Right cardiac atrium (tissue), 5 donors: ENCODE results near the gene AGBL4. TPM values are rescaled to one million over a fixed set of nuclear protein-coding genes. Genes with fewer than 3 reads are reported as not detected.

Source experiments
- ATAC-seq, 2 donors: fragments of 200-7000 bp; cut with Tn5 transposase; one replicate each; pipeline versions ENCODE4 v1.8.0 to v1.9.1; 2020; ENCODE audit warnings: moderate library complexity in 2 of 2, mild to moderate bottlenecking in 1 of 2
- DNase-seq, 3 donors: peaks; one replicate each; pipeline ENCODE4 v3.0.0-alpha.2; 2020
- H3K27ac ChIP-seq: one replicate; pipeline ENCODE4 v1.5.1; 2013; ENCODE audit warnings: mild to moderate bottlenecking, low read length, control low read depth, moderate library complexity
- H3K27me3 ChIP-seq: one replicate; pipeline ENCODE4 v1.6.1; 2013; ENCODE audit not compliant: control insufficient read depth, insufficient read depth
- H3K4me1 ChIP-seq: one replicate; pipeline ENCODE4 v1.6.1; 2013; ENCODE audit warnings: low read length; ENCODE audit not compliant: control insufficient read depth, insufficient read depth
- H3K4me3 ChIP-seq: one replicate; pipeline ENCODE4 v1.5.1; 2013; ENCODE audit warnings: low read length, control low read depth
- H3K9me3 ChIP-seq: one replicate; pipeline ENCODE4 v1.6.1; 2013; ENCODE audit warnings: low read length; ENCODE audit not compliant: control insufficient read depth
- WGBS: extraction: QIAGEN DNeasy Blood & Tissue Kit; methylation state at CpG from one replicate; pipeline ENCODE4 v1.1.7; 2013; 5-methylcytosine and 5-hydroxymethylcytosine counted together
- intact Hi-C, 4 donors: fragments of 100-400 bp; cut with DNase I; formaldehyde crosslinking; loops; one replicate each; pipeline versions ENCODE4 v1.11.0 to v1.14.0; 2022 to 2023
- polyA plus RNA-seq: library from polyadenylated mRNA; stranded (reverse); fragments of 200-250 nt; gene quantifications from one replicate; pipeline ENCODE4 v1.2.3, GENCODE V29; 2013
- total RNA-seq, 4 donors: library from RNA; stranded (reverse); fragmentation: NEBNext Ultra II Directional; extraction: Animal tissue kit (Norgen Biotek cat#: 25700); gene quantifications; one replicate each; pipeline ENCODE4 v1.2.1, GENCODE V29; 2021
- donor health status: healthy with polysubstance abuse.
- donor health status: DM: no; HTN: yes; CAD: no.
- donor health status: DM: no; HTN: no; CAD: no.
- donor health status: DM: no; HTN: yes; CAD: no; lungs with severe emphysema.
- donor health status: DM: yes; HTN: yes; CAD: no.

AGBL4 gene
- total and polyA plus RNA-seq, 5 donors = 1.1 to 4.3 (median 4.0) TPM

DNA sequence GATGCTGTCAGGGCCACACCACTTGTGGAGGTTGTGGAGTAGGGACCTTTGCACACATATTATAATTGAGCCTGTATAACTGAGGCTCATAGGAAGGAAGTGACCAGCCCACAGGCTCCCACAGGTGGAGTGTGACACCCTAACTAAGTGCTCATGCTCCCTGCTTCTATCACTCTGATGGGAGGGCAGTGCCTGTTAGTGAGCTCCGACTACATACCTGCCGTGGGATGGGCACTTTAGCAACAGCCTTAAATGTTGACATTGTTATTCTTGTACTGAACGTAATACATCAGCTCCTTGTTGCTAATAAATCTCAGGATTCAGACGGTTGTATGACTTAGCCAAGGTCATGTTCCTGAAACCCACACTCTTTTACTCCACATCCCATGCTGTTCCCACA is 1305.0 kb downstream of the AGBL4 start:
- Histone ChIP-seq H3K4me1 (no peaks in the 10 kb centered on the region), H3K27ac (no peak overlapping the region), H3K9me3 (no peaks in the 10 kb centered on the region), H3K27me3 (no peaks in the 10 kb centered on the region), H3K4me3 (no peak overlapping the region)
- ATAC-seq (no peak), DNase-seq (no peak)
- whole genome bisulfite sequencing = 78% methylated on average over 4 of the region's 4 CpGs
- intact Hi-C loops = no loop called here

DNA sequence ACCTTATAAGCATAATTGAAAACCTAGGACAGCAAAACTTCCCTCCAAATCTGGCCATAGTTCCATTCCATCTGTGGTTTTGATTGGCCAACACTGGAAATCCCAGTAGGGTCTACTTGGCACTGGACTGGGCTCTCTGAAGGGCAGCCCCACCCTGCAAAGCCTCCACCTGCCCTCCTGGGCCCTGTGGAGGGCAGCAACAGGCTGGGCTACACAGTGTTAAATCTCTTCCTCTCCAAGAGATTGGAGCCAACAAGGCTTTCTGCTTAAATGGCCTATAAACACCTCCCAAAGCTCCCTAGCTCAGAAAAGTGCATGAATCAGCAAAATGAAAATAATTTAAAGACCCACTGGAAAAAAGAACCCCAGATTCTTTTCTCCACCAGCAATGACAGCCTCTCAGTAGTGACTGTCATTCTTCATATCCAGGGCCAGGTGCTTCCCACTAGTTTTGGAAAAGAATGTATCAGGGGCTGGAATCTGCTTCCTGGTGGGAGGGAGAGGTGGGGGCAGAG is 1305.6 kb downstream of the AGBL4 start:
- no peak overlapping the region for H3K4me3 ChIP-seq
- intact Hi-C loops = no loop called here
- no peaks in the 10 kb centered on the region for H3K27me3 ChIP-seq
- no peak for ATAC-seq
- no peaks in the 10 kb centered on the region for H3K4me1 ChIP-seq
- H3K27ac ChIP-seq = no peak overlapping the region
- DNase-seq = no peak
- no peaks in the 10 kb centered on the region for H3K9me3 ChIP-seq

DNA sequence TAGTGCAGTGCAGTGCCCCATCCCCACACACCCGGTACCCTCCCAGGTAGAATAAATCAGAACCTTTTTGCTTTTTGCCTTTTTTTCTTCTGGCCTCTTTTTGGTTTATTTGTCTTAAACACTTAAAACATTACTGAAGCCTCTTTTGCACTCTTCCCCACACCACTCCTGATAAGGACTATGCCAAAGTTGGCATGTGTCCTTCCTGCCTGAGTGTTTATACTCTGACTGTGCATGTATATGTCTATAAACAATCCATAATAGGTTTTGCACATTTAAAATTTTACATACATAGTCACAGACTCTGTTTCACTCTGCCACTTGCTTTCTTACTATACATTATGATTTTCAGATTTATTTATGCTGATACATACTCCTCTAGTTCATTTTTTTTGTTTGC is 1306.7 kb downstream of the AGBL4 start:
- DNase-seq (no peak), ATAC-seq (no peak)
- intact Hi-C loops = no loop called here
- Histone ChIP-seq H3K4me3 (no peak overlapping the region), H3K4me1 (no peaks in the 10 kb centered on the region), H3K27ac (no peak overlapping the region), H3K27me3 (no peaks in the 10 kb centered on the region), H3K9me3 (no peaks in the 10 kb centered on the region)
- 84% methylated on average over 1 of the region's 1 CpG for WGBS

DNA sequence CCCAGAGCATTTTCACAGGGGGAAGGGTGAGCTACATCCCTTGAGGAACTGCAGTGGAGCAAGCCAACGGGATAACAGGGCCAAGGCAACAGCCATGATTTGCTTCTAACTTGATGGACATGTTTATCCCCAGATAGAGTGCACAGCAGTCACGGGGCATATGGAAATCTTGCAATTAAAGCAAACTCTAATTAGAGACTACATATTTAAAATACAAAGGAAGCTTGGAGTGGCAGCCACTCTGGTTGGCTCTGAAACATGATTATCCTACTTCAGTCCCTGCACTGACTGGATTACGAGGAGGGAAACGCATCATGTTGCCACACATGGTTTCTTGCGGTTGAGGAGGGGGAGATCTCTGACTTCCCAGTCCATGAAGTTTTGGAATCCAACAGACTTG is 1307.8 kb downstream of the AGBL4 start:
- WGBS = 85% methylated on average over 5 of the region's 5 CpGs
- no peak for DNase-seq
- H3K4me1 ChIP-seq = no peaks in the 10 kb centered on the region
- no peak overlapping the region for H3K27ac ChIP-seq
- H3K27me3 ChIP-seq = no peaks in the 10 kb centered on the region
- H3K4me3 ChIP-seq = no peak overlapping the region
- no peak for ATAC-seq
- intact Hi-C loops = no loop called here
- no peaks in the 10 kb centered on the region for H3K9me3 ChIP-seq

DNA sequence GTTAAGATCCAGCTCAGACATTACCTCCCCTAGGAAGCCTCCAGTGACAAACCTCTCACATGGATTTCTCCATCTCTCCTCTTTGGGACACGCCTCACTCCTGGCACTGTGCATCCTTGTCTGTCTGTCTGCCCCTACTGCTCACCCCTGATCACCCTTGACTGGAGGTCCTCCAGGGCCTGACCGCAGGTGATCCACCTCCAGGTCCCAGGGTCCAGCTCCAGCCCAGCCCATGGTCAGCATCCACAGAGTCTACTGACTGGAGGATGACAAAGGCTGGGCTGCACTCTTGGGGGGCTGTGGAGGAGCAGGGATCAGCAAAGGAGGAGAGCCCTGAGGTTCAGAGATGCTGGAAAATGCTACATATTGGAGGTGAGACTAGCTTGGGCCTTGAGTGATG is 1312.8 kb downstream of the AGBL4 start:
- no peaks in the 10 kb centered on the region for H3K9me3 ChIP-seq
- intact Hi-C loops = no loop called here
- no peak overlapping the region for H3K27ac ChIP-seq
- H3K27me3 ChIP-seq = no peaks in the 10 kb centered on the region
- WGBS = 99% methylated on average over 2 of the region's 2 CpGs
- H3K4me3 ChIP-seq = no peak overlapping the region
- DNase-seq = no peak
- ATAC-seq = no peak
- no peaks in the 10 kb centered on the region for H3K4me1 ChIP-seq

DNA sequence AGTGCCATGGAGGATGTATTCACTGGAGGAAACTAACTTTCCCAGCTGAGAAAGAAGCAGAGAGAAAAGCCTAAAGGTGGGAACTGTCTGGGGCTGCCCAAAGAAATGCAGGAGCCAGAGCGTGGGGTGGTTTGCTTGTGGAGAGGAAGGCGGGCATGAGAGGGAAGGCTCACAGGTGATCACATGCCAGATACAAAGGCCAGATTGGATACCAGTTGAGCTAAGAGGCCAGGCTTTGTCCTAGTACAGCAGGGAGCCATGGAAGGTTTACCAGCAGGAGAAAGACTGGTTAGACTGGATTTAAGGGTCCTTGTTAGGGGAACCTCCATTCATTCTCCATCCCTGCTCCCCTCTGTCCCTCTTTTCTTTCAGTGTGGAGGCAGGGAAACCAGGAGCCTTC is 1313.4 kb downstream of the AGBL4 start:
- no peaks in the 10 kb centered on the region for H3K27me3 ChIP-seq
- DNase-seq (no peak), ATAC-seq (no peak)
- H3K27ac ChIP-seq = no peak overlapping the region
- H3K4me3 ChIP-seq = no peak overlapping the region
- no peaks in the 10 kb centered on the region for H3K9me3 ChIP-seq
- intact Hi-C loops = no loop called here
- no peaks in the 10 kb centered on the region for H3K4me1 ChIP-seq
- 91% methylated on average over 2 of the region's 2 CpGs for WGBS

DNA sequence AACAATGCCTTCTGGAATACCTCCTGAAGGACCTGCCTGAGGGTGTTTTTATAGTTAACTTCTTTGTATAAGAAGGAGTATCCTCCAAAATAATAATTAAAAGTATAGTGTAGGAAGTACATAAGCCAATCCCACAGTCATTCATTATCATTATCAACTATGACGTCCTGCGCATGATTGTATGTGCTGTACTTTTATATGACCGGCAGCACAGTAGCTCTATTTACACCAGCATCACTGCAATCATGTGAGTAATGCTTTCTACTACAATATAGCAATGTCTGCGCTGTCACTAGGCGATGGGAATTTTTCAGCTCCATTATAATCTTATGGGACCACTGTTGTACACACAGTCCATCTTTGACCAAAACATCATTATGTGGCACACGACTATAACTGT is 1319.0 kb downstream of the AGBL4 start:
- no peak overlapping the region for H3K4me3 ChIP-seq
- intact Hi-C loops = no loop called here
- no peaks in the 10 kb centered on the region for H3K4me1 ChIP-seq
- no peaks in the 10 kb centered on the region for H3K9me3 ChIP-seq
- WGBS = 78% methylated on average over 6 of the region's 6 CpGs
- DNase-seq = no peak
- ATAC-seq = no peak
- H3K27ac ChIP-seq = no peak overlapping the region
- no peaks in the 10 kb centered on the region for H3K27me3 ChIP-seq

DNA sequence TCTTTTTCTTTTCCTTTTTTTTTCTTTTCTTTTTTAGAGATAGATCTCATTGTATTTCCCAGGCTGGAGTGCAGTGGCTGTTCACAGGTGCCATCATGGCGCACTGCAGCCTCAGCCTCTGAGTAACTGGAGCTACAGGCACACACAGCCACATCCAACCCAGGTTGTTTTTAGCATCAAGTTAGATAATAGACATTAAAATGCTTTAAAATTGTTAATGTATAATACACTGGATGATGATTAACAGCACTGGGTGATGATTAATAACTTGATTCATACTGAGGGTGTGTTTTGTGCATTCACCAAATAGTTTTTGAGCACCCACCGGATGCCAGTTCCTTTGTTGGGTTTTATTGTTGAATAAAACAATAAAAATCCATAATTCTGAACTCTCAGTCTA is 1322.3 kb downstream of the AGBL4 start:
- ATAC-seq = no peak
- 93% methylated on average over 2 of the region's 2 CpGs for WGBS
- no peaks in the 10 kb centered on the region for H3K9me3 ChIP-seq

DNA sequence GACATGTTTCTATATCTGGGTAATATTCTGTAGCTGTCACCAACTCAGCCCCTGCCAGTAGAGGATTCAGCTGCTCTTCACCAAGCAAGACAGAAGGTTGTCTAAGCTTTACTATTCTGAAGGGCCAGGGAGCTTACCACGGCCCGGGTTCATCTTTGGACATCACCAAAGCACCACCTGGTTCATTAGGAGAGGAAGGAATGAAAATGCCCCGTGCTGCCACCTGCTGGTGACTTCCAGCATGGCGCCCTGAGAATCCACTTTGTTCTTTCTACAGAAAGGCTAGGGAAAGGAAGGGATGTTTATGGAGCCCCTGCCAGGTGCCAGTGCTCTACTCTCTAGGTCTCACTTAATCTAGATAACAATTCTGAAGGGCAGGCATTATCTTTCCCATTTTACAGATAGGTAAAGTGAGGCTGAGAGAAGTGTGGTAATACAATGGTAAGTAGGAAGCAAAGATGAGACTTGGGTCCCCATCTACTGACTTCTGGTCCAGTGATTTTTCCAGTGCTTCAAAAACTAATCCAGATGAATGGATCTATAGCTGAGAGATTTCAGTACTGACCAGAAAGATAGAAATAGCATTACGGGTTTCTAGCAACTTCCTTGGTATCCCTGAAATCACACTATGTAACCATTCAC is 1326.6 kb downstream of the AGBL4 start:
- no peaks in the 10 kb centered on the region for H3K27me3 ChIP-seq
- no peak overlapping the region for H3K4me3 ChIP-seq
- WGBS = 20% methylated on average over 5 of the region's 5 CpGs
- no peak overlapping the region for H3K27ac ChIP-seq
- DNase-seq = peak; percentile 38 to 81 (median 80)
- H3K4me1 ChIP-seq = no peaks in the 10 kb centered on the region
- intact Hi-C loops = loop anchor here (5.0 to 10.0 kb wide), 2 partner anchors 122 to 125 kb away; no protein-coding TSS in a partner anchor
- ATAC-seq = peak in 1 of 2 donors; percentile 46
- H3K9me3 ChIP-seq = no peaks in the 10 kb centered on the region

More for the DNA sequence above, 1322.3 kb downstream of the AGBL4 start:
- DNase-seq = no peak
- Histone ChIP-seq H3K4me3 (no peak overlapping the region), H3K4me1 (no peaks in the 10 kb centered on the region), H3K27me3 (no peaks in the 10 kb centered on the region), H3K27ac (no peak overlapping the region)
- intact Hi-C loops = no loop called here

DNA sequence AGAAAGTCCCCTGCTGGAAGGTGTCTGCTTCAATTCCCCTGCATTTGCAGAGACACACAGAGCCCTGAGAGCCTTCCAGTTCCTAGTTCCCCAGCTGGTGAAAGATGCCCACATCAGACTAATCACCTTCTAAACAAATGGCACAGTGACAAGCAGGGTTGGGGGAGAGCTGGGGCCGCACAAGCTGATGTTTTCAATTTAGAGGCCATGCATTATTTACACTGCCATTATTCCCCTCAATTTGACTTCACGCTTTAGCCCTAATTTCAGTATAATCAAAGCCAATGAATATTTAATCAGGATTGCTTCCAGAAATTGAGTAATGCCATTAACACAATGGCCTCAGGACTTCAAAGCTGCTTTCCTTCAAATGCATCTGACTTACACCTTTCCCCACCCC is 1328.6 kb downstream of the AGBL4 start:
- Histone ChIP-seq H3K4me3 (no peak overlapping the region), H3K27me3 (no peaks in the 10 kb centered on the region), H3K27ac (no peak overlapping the region), H3K4me1 (no peaks in the 10 kb centered on the region), H3K9me3 (no peaks in the 10 kb centered on the region)
- no peak for DNase-seq
- no peak for ATAC-seq
- intact Hi-C loops = loop anchor here (5.0 to 10.0 kb wide), 2 partner anchors 120 to 123 kb away; no protein-coding TSS in a partner anchor
- WGBS = 82% methylated on average over 2 of the region's 2 CpGs

DNA sequence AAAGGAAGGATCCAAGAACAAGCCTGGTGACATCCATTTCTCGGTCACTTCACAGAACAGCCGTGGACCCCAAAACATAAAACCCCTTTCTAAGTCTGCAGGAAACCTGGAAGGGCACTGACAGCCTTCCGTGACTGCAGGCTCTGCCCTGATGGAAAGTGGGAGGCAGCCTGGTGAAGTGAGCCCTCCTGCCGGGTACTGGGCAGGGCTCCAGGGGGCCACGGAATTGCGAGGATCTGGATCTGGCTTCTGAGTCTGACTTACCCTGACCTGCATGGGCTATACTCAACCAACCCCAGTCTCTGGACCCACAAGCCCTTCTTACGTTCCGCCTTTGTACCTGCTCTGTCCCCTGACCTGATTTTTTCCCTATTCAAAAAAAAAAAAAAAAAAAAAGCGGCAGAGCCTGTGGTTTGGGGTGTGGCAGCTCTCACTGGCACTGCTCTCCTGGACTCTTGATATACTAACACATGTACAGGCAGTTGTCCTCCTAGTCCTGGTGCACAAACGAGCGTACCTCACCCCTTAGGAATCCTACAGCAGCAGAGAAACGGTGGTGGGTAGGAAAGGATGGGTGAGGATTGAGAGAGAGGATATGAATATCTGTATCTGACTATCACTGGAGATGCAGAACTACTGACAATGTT is 1330.0 kb downstream of the AGBL4 start:
- Histone ChIP-seq H3K4me3 (no peak overlapping the region), H3K4me1 (no peaks in the 10 kb centered on the region), H3K27ac (no peak overlapping the region), H3K27me3 (no peaks in the 10 kb centered on the region), H3K9me3 (no peaks in the 10 kb centered on the region)
- ATAC-seq (no peak), DNase-seq (no peak)
- intact Hi-C loops = loop anchor here in 2 of 4 donors (10.0 kb wide), 1 partner anchor 119 kb away; no protein-coding TSS in a partner anchor
- WGBS = 67% methylated on average over 12 of the region's 12 CpGs
